ENCODE measurements around the gene MRLN.

MRLN gene

GRCh38 chr10:59706851-59707797 is 46.1 kb downstream of the MRLN start:
- DNase-seq (ENCODE audit: low read depth, low spot score) = no peak

GRCh38 chr10:59705931-59706330 is 47.3 kb downstream of the MRLN start:
- no peak for DNase-seq (ENCODE audit: low read depth, low spot score)

GRCh38 chr10:59704630-59705029 is 48.6 kb downstream of the MRLN start:
- DNase-seq (ENCODE audit: low read depth, low spot score) = no peak

GRCh38 chr10:59702347-59702746 is 50.9 kb downstream of the MRLN start:
- DNase-seq (ENCODE audit: low read depth, low spot score) = no peak

GRCh38 chr10:59700709-59701108 is 52.5 kb downstream of the MRLN start:
- DNase-seq (ENCODE audit: low read depth, low spot score) = peak; percentile 30

- no peak for DNase-seq (ENCODE audit: low read depth, low spot score)
Observed at GRCh38 chr10:59698326-59698725, 54.9 kb downstream of the MRLN start.

GRCh38 chr10:59695637-59696036 is 57.6 kb downstream of the MRLN start:
- no peak for DNase-seq (ENCODE audit: low read depth, low spot score)

- no peak for DNase-seq (ENCODE audit: low read depth, low spot score)
Observed at GRCh38 chr10:59694936-59695335, 58.3 kb downstream of the MRLN start.

GRCh38 chr10:59692113-59692512 is 61.1 kb downstream of the MRLN start:
- DNase-seq (ENCODE audit: low read depth, low spot score) = no peak

GRCh38 chr10:59688921-59689351 is 64.3 kb downstream of the MRLN start:
- DNase-seq (ENCODE audit: low read depth, low spot score) = no peak

GRCh38 chr10:59687657-59688056 is 65.6 kb downstream of the MRLN start:
- no peak for DNase-seq (ENCODE audit: low read depth, low spot score)
